HG02588 (cell line): Measurements from ENCODE around the gene HTR2C.
"Not testable (repeated sequence)": the region's sequence is repeated elsewhere in the genome, so short reads cannot be mapped to it uniquely, and the experiment has no call there.

Source experiments
- ATAC-seq: cut with Tn5 transposase; IDR thresholded peaks from one replicate; pipeline ENCODE4 v1.9.1; 2021; ENCODE audit warnings: mild to moderate bottlenecking, moderate library complexity; ENCODE audit not compliant: unreplicated experiment

Gene HTR2C

DNA sequence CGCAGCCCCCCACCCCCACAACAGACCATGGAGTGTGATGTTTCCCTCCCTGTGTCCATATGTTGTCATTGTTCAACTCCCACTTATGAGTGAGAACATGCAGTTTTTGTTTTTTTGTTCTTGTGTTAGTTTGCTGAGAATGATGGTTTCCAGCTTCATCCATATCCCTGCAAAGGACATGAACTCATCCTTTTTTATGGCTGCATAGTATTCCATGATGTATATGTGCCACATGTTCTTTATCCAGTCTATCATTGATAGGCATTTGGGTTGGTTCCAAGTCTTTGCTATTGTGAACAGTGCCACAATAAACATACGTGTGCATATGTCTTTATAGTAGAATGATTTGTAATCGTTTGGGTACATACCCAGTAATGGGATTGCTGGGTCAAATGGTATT lies 353.2 kb downstream of the HTR2C start:
- not testable (repeated sequence) for ATAC-seq

DNA sequence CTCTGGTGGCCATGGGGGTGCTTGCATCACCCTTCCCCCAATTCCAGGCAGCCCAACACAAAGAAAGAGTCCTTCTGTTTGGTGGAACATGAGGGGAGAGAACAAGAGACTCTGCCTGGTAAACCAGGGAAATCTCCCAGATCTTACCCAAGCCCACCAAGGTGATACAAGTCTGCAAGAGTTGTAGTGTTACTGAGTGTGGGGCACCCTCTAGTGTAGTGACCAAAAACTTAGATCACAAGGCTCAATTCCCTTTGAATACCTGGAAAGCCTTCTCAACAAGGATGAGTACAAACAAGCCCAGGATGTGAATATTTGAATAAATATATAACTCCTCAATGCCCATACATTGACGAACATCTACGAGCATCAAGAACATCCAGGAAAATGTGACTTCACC lies 368.8 kb downstream of the HTR2C start:
- ATAC-seq, result no peak
